Measurements from ENCODE around the gene TIMP2. TPM values are rescaled to one million over a fixed set of nuclear protein-coding genes. Genes with fewer than 3 reads are reported as not detected.
A peak's percentile ranks its signal among the peaks of the same experiment; 100 is the strongest.
"Not testable (repeated sequence)": the region's sequence is repeated elsewhere in the genome, so short reads cannot be mapped to it uniquely, and the experiment has no call there.

Gene TIMP2
- total and polyA plus RNA-seq, 2 experiments from 2014 or later: 20.9 to 63.3 TPM

GRCh38 chr17:78966123-78966813, 41.1 kb upstream of the TIMP2 start:
- Histone ChIP-seq H3K4me2 (no peak overlapping the region), H3K4me3 (no peak overlapping the region), H3K36me3 (replicated peaks; ENCODE audit: insufficient read depth, low read depth) (no peaks in the 10 kb centered on the region), H2AFZ (no peak overlapping the region), H3K27me3 (no peaks in the 10 kb centered on the region), H4K20me1 (ENCODE audit: insufficient read depth, poor library complexity, severe bottlenecking) (no peaks in the 10 kb centered on the region), H3K4me1 (ENCODE audit: insufficient read depth) (peaks cover 5% of the 10 kb centered on the region), H3K9me2 (replicated peaks; ENCODE audit: insufficient read depth) (no peaks in the 10 kb centered on the region), H3K79me2 (no peaks in the 10 kb centered on the region), H3K9me3 (ENCODE audit: low read depth) (no peaks in the 10 kb centered on the region), H3K27ac (no peak overlapping the region)
- WGBS (ENCODE audit: low lambda C conversion rate, missing lambda C conversion rate): 90% methylated on average over 25 of the region's 26 CpGs
- no peak for TF ChIP-seq EZH2phosphoT487 (IDR thresholded peaks at IDR 0.05; ENCODE audit: low read depth, severe bottlenecking, unreplicated experiment)
- TF ChIP-seq EZH2 (IDR thresholded peaks at IDR 0.05; ENCODE audit: borderline replicate concordance): no peak
- no peak for DNase-seq (ENCODE audit: low spot score)

- Histone ChIP-seq H4K20me1 (ENCODE audit: insufficient read depth, poor library complexity, severe bottlenecking) (no peaks in the 10 kb centered on the region), H3K36me3 (replicated peaks; ENCODE audit: insufficient read depth, low read depth) (no peaks in the 10 kb centered on the region), H3K4me2 (no peak overlapping the region), H3K4me3 (no peak overlapping the region), H3K4me1 (ENCODE audit: insufficient read depth) (peaks cover 11% of the 10 kb centered on the region), H2AFZ (no peak overlapping the region), H3K9me2 (replicated peaks; ENCODE audit: insufficient read depth) (no peaks in the 10 kb centered on the region), H3K79me2 (no peaks in the 10 kb centered on the region), H3K27me3 (no peaks in the 10 kb centered on the region), H3K9me3 (ENCODE audit: low read depth) (no peaks in the 10 kb centered on the region), H3K27ac (no peak overlapping the region)
- WGBS (ENCODE audit: low lambda C conversion rate, missing lambda C conversion rate): 80% methylated on average over 8 of the region's 8 CpGs
- no peak for DNase-seq (ENCODE audit: low spot score)
- no peak for TF ChIP-seq EZH2phosphoT487 (IDR thresholded peaks at IDR 0.05; ENCODE audit: low read depth, severe bottlenecking, unreplicated experiment)
- TF ChIP-seq EZH2 (IDR thresholded peaks at IDR 0.05; ENCODE audit: borderline replicate concordance): no peak
- no peak for TF ChIP-seq CTCF (IDR thresholded peaks at IDR 0.05; ENCODE audit: poor library complexity)
These were observed 40.3 kb upstream of the TIMP2 start for GRCh38 chr17:78965491-78965924.

GRCh38 chr17:78963378-78963777, 38.2 kb upstream of the TIMP2 start:
- Histone ChIP-seq H2AFZ (no peak overlapping the region), H3K9me3 (ENCODE audit: low read depth) (no peaks in the 10 kb centered on the region), H3K27me3 (no peaks in the 10 kb centered on the region), H3K36me3 (replicated peaks; ENCODE audit: insufficient read depth, low read depth) (no peaks in the 10 kb centered on the region), H4K20me1 (ENCODE audit: insufficient read depth, poor library complexity, severe bottlenecking) (no peaks in the 10 kb centered on the region), H3K27ac (peak overlapping the region; percentile 88), H3K4me1 (ENCODE audit: insufficient read depth) (peaks cover 18% of the 10 kb centered on the region), H3K4me3 (no peak overlapping the region), H3K4me2 (no peak overlapping the region), H3K9me2 (replicated peaks; ENCODE audit: insufficient read depth) (no peaks in the 10 kb centered on the region), H3K79me2 (no peaks in the 10 kb centered on the region)
- no peak for TF ChIP-seq CTCF (IDR thresholded peaks at IDR 0.05; ENCODE audit: poor library complexity)
- no peak for TF ChIP-seq EZH2phosphoT487 (IDR thresholded peaks at IDR 0.05; ENCODE audit: low read depth, severe bottlenecking, unreplicated experiment)
- no peak for TF ChIP-seq EZH2 (IDR thresholded peaks at IDR 0.05; ENCODE audit: borderline replicate concordance)
- WGBS (ENCODE audit: low lambda C conversion rate, missing lambda C conversion rate): 91% methylated on average over 6 of the region's 6 CpGs
- DNase-seq (ENCODE audit: low spot score): no peak

GRCh38 chr17:78962984-78963348, 37.8 kb upstream of the TIMP2 start:
- H3K9me3 ChIP-seq (ENCODE audit: low read depth); DNase-seq (ENCODE audit: low spot score); H3K36me3 ChIP-seq (replicated peaks; ENCODE audit: insufficient read depth, low read depth); H3K4me2 ChIP-seq; H3K4me3 ChIP-seq; H3K9me2 ChIP-seq (replicated peaks; ENCODE audit: insufficient read depth); H3K79me2 ChIP-seq; H3K27me3 ChIP-seq; H4K20me1 ChIP-seq (ENCODE audit: insufficient read depth, poor library complexity, severe bottlenecking); H2AFZ ChIP-seq: not testable (repeated sequence)
- Histone ChIP-seq H3K27ac (peak overlapping the region; percentile 88), H3K4me1 (ENCODE audit: insufficient read depth) (peaks cover 22% of the 10 kb centered on the region)
- 98% methylated on average over 5 of the region's 8 CpGs for WGBS (ENCODE audit: low lambda C conversion rate, missing lambda C conversion rate)
